GM12878 (cell line): ENCODE results near the gene RIMS1. TPM values are rescaled to one million over a fixed set of nuclear protein-coding genes. Genes with fewer than 3 reads are reported as not detected.

Source experiments
- ATAC-seq: fragments of 200-7000 bp; cut with Tn5 transposase; 3 replicates; pipeline ENCODE4 v1.9.1; 2020; ENCODE audit warnings: mild to moderate bottlenecking, moderate library complexity
- BruUV-seq: library from RNA; stranded (reverse); fragments of 400-500 nt; replicated peaks from 2 replicates; lab custom pipeline; 2021; lab: Mats Ljungman, UMichigan
- CTCF ChIA-PET: fragments of 300-600 bp; sonication (Branson Sonifier 250); formaldehyde crosslinking; extraction: SDS; loops from one replicate; lab custom pipeline; 2021; ENCODE audit warnings: inconsistent platforms; lab: Yijun Ruan, JAX
- POLR2A ChIA-PET: fragments of 350-600 bp; formaldehyde crosslinking; extraction: SDS; loops from one replicate; lab custom pipeline; 2021; ENCODE audit warnings: inconsistent platforms; lab: Charles Lee
- RAD21 ChIA-PET: fragments of 300-600 bp; sonication (Branson Sonifier 250); formaldehyde crosslinking; loops from one replicate; lab custom pipeline; 2023; ENCODE audit warnings: antibody characterized with exemption; ENCODE audit not compliant: unreplicated experiment; lab: Charles Lee
- SMC1A ChIA-PET: fragments of 300-600 bp; sonication (Branson Sonifier 250); formaldehyde crosslinking; loops from one replicate; lab custom pipeline; 2023; ENCODE audit not compliant: unreplicated experiment, uncharacterized antibody; lab: Charles Lee
- DNase-seq: peaks from one replicate; pipeline ENCODE4 v3.0.0-alpha.2; 2011; ENCODE audit warnings: low read depth, low spot score
- FAIRE-seq: peaks from 3 replicates; lab custom pipeline; 2011; peaks lifted over from hg19 to GRCh38; lab: Jason Lieb, UNC
- H2AFZ ChIP-seq: 2 replicates; pipeline ENCODE4 v1.6.0; 2011; ENCODE audit warnings: low read depth, low read length, control low read depth; ENCODE audit not compliant: control insufficient read depth
- H3K27ac ChIP-seq: 2 replicates; pipeline ENCODE4 v1.5.1; 2011; ENCODE audit warnings: control low read depth; ENCODE audit not compliant: control insufficient read depth, insufficient read depth
- H3K27me3 ChIP-seq, 2 experiments: replicated peaks in 1 of 2; 2 replicates each; pipeline versions ENCODE4 v1.6.0 to v1.6.1; 2011; ENCODE audit warnings: low read length in 1 of 2; ENCODE audit not compliant: control insufficient read depth in 2 of 2, insufficient read depth in 2 of 2
- H3K36me3 ChIP-seq, 2 experiments: 2 replicates each; pipeline ENCODE4 v1.5.1; 2011; ENCODE audit warnings: low read length in 1 of 2; ENCODE audit not compliant: control insufficient read depth in 2 of 2, insufficient read depth in 2 of 2
- H3K4me1 ChIP-seq: 2 replicates; pipeline ENCODE4 v1.6.1; 2011; ENCODE audit warnings: mild to moderate bottlenecking, low read length, moderate library complexity, mixed read lengths; ENCODE audit not compliant: control insufficient read depth, insufficient read depth
- H3K4me2 ChIP-seq: 2 replicates; pipeline ENCODE4 v1.6.0; 2011; ENCODE audit warnings: control low read depth; ENCODE audit not compliant: control insufficient read depth, insufficient read depth
- H3K4me3 ChIP-seq: fragments of 200-600 bp; sonication (generic); 2 replicates; pipeline ENCODE4 v1.5.1; 2016
- H3K79me2 ChIP-seq: 2 replicates; pipeline ENCODE4 v1.6.0; 2011; ENCODE audit warnings: low read length; ENCODE audit not compliant: control insufficient read depth, insufficient read depth
- H3K9ac ChIP-seq: 2 replicates; pipeline ENCODE4 v1.8.0; 2011; ENCODE audit warnings: low read length, control low read depth, mixed read lengths; ENCODE audit not compliant: control insufficient read depth, insufficient read depth
- H3K9me3 ChIP-seq: replicated peaks from 3 replicates; pipeline ENCODE4 v1.5.1; 2011; ENCODE audit warnings: mild to moderate bottlenecking, low read length; ENCODE audit not compliant: control insufficient read depth, insufficient read depth
- H4K20me1 ChIP-seq: 2 replicates; pipeline ENCODE4 v1.6.0; 2011; ENCODE audit not compliant: control insufficient read depth, insufficient read depth
- CBFB ChIP-seq: IDR thresholded peaks from 2 replicates; pipeline ENCODE4 v1.6.1; 2016; ENCODE audit warnings: antibody characterized with exemption, low read depth
- CREM ChIP-seq: IDR thresholded peaks from 2 replicates; pipeline ENCODE4 v1.6.1; 2014; ENCODE audit warnings: antibody characterized with exemption, low read depth
- HCFC1 ChIP-seq: fragments of 150-350 bp; IDR thresholded peaks from 2 replicates; pipeline ENCODE4 v1.6.1; 2014; ENCODE audit warnings: low read length
- MEF2B ChIP-seq: fragments of 450-650 bp; IDR thresholded peaks from 2 replicates; pipeline ENCODE4 v1.6.1; 2018; ENCODE audit warnings: mild to moderate bottlenecking, moderate library complexity; ENCODE audit not compliant: partially characterized antibody, poor library complexity, severe bottlenecking
- NFXL1 ChIP-seq: fragments of 450-650 bp; IDR thresholded peaks from 2 replicates; pipeline ENCODE4 v1.6.1; 2017; ENCODE audit warnings: antibody characterized with exemption, mild to moderate bottlenecking, borderline replicate concordance
- NR2C2 ChIP-seq: IDR thresholded peaks from 2 replicates; pipeline ENCODE4 v1.6.1; 2011; ENCODE audit warnings: borderline replicate concordance, low read depth; ENCODE audit not compliant: control insufficient read depth, insufficient read length
- NR2F1 ChIP-seq: fragments of 450-650 bp; conservative IDR thresholded peaks from 2 replicates; pipeline ENCODE4 v1.6.1; 2017; ENCODE audit warnings: mild to moderate bottlenecking
- RCOR1 ChIP-seq: conservative IDR thresholded peaks from 2 replicates; pipeline ENCODE4 v1.6.1; 2012; ENCODE audit warnings: low read depth, low read length, improper control_type of control experiment
- RUNX3 ChIP-seq: IDR thresholded peaks from 2 replicates; pipeline ENCODE4 v1.6.1; 2012; ENCODE audit warnings: low read length, inconsistent platforms
- SMAD1 ChIP-seq: fragments of 450-650 bp; IDR thresholded peaks from 2 replicates; pipeline ENCODE4 v1.6.1; 2018; ENCODE audit warnings: mild to moderate bottlenecking, low read depth; ENCODE audit not compliant: partially characterized antibody
- TCF12 ChIP-seq: IDR thresholded peaks from 2 replicates; pipeline ENCODE4 v1.6.1; 2011; ENCODE audit warnings: low read depth, mild to moderate bottlenecking, low read length
- ZZZ3 ChIP-seq: IDR thresholded peaks from 2 replicates; pipeline ENCODE4 v1.6.1; 2011; ENCODE audit warnings: low read depth; ENCODE audit not compliant: control insufficient read depth, insufficient read length
- WGBS: methylation state at CpG from one replicate; pipeline ENCODE4 v1.1.6; 2016; ENCODE audit warnings: low lambda C conversion rate; ENCODE audit not compliant: insufficient replicate concordance, insufficient coverage; ENCODE audit errors: missing lambda C conversion rate; 5-methylcytosine and 5-hydroxymethylcytosine counted together
- in situ Hi-C: fragments of 300-500 bp; cut with MboI; formaldehyde crosslinking; loops from 9 replicates; pipeline ENCODE4 v1.14.3; 2018; ENCODE audit warnings: mixed read lengths
- intact Hi-C: fragments of 100-400 bp; cut with micrococcal nuclease; formaldehyde crosslinking; loops from one replicate; pipeline ENCODE4 v1.14.2; 2022; ENCODE audit not compliant: unreplicated experiment
- polyA plus RNA-seq, 11 experiments: library from polyadenylated mRNA; depleted of rRNA in 4 of 11; unstranded in 6 of 11; stranded (reverse) in 5 of 11; fragments of >200 nt; fragmentation: Nextera tagmentation in 4 of 11; fragmentation: Illumina TruSeq in 1 of 11; extraction: Ambion mirVana in 4 of 11; extraction: Trizol in 1 of 11; gene quantifications; 1 replicate in 1 of 11; 2 replicates in 10 of 11; pipeline versions ENCODE4 v1.2.1 to v1.2.3, GENCODE V29; 2011 to 2016; ENCODE audit warnings: inconsistent platforms in 2 of 11, missing spikeins in 2 of 11, low read depth in 1 of 11
- total RNA-seq, 4 experiments: library from RNA; depleted of rRNA in 3 of 4; stranded (reverse); fragments of >200 nt in 3 of 4; fragmentation: Illumina TruSeq in 1 of 4; extraction: Trizol in 1 of 4; gene quantifications; 2 replicates each; pipeline versions ENCODE4 v1.2.1 to v1.2.3, GENCODE V29; 2013 to 2021
- TF ChIP-seq, protein P1 (sequence below): fragments of 450-650 bp; IDR thresholded peaks from 2 replicates; pipeline ENCODE4 v1.6.1; 2017; ENCODE audit warnings: borderline replicate concordance
- TF ChIP-seq, protein P2 (sequence below): IDR thresholded peaks from 2 replicates; pipeline ENCODE4 v1.6.1; 2012; ENCODE audit warnings: low read depth, low read length, improper control_type of control experiment

RIMS1 gene
- total and polyA plus RNA-seq, 10 of the 15 experiments (the other 5 are each of a cell fraction or from before 2014, with no cell fraction given), result 0.05 to 0.76 (median 0.23) TPM

DNA sequence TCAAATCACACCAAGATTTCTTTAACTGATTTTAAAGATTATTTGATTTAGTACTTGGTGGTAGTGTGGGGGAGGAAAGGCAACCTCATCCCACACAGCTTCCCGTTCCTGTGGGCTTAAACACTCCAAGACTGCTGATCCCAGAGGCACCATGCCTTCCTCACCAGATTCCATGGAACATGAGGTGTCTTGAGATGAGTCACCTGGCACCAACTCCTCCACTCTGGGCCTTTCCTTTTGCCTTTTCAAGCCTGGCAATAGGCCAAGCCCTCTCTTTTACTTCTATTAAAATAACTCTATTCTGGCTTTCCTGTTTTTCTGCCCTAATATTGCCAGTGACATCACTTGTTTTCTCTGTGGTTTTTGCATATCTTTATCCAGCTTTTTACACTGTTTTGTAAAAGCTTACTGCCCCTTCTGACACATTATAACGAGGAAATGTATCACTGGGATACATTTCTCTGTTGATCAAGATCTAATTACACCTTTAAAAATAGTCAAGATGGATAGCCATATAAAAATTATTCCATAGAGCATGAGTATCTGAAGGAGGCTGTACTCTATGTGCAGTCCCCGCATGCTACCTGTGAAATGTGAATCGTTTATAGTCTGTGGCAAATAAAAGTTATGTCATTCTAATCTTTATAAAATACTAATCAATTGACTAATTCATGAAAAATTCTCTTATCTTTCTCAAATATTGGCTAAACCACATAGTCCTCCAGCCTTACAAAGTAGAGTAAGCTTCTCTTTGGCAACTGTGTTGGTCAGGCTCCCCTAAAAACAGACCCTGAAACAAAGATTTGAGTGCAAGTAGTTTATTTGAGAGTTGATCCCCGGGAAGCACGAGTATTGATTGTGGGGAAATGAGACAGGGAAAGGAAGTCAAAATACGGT, 477.7 kb downstream of the RIMS1 start:
- no peaks in the 10 kb centered on the region for H3K36me3 ChIP-seq
- H3K4me3 ChIP-seq, result no peak overlapping the region
- no peak overlapping the region for H3K9ac ChIP-seq
- ChIA-PET CTCF (no interaction called here), SMC1A (no interaction called here), POLR2A (interaction anchor here (0.6 kb wide), 1 partner anchor 30 kb away, joined by 3 read pairs; no protein-coding TSS in a partner anchor), RAD21 (no interaction called here)
- ATAC-seq, result no peak
- no peak overlapping the region for H3K27ac ChIP-seq
- H4K20me1 ChIP-seq, result no peaks in the 10 kb centered on the region
- no peak for DNase-seq
- intact Hi-C loops (no loop called here), in situ Hi-C loops (no loop called here)
- no peaks in the 10 kb centered on the region for H3K79me2 ChIP-seq
- H3K4me1 ChIP-seq, result no peaks in the 10 kb centered on the region
- no peak overlapping the region for H2AFZ ChIP-seq
- no peak for FAIRE-seq
- TF ChIP-seq NR2C2 (no peak), RCOR1 (no peak), SMAD1 (no peak)
- H3K27me3 ChIP-seq, result 0 out of 4 replicates have a peak, but pooled peaks cover 0 to 2% of the 10 kb centered on the region in 2 experiments
- 39% methylated on average over 7 of the region's 7 CpGs for WGBS
- no TSS peak for BruUV-seq
- no peaks in the 10 kb centered on the region for H3K9me3 ChIP-seq
- no peak overlapping the region for H3K4me2 ChIP-seq

DNA sequence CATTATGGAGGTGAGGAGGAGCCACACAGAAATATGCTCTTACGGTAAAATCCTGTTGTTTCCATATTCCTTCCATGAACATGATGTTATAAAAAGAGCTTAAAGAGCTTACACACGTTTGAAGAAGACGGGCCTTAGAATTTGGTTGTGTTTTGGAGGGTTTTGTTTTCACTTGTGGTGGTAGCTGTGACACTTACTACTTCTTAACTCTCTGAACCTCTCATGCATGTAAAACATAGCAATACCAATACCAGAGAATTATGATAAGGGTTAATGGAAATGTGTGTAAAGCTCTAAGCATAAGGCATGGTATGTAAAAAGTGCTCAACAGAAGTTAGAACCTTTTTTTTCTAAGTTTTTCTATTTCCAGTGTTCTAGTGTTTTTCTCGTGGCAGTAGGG, 479.4 kb downstream of the RIMS1 start:
- Histone ChIP-seq H3K4me2 (no peak overlapping the region), H3K9ac (no peak overlapping the region), H3K9me3 (no peaks in the 10 kb centered on the region), H3K36me3 (no peaks in the 10 kb centered on the region), H3K79me2 (no peaks in the 10 kb centered on the region), H3K4me1 (no peaks in the 10 kb centered on the region), H4K20me1 (no peaks in the 10 kb centered on the region), H3K27ac (no peak overlapping the region), H3K27me3 (0 out of 4 replicates have a peak, but pooled peaks cover 0 to 4% of the 10 kb centered on the region in 2 experiments), H2AFZ (no peak overlapping the region), H3K4me3 (no peak overlapping the region)
- ChIA-PET POLR2A (no interaction called here), RAD21 (interaction anchor here (0.6 kb wide), 1 partner anchor 863 kb away, joined by 10 read pairs; no protein-coding TSS in a partner anchor), CTCF (no interaction called here), SMC1A (interaction anchor here (2.0 kb wide), 1 partner anchor 9 kb away, joined by 6 read pairs; no protein-coding TSS in a partner anchor)
- ATAC-seq (no peak; the same call in 2 of the 3 replicates), DNase-seq (no peak), FAIRE-seq (no peak)
- BruUV-seq, result no TSS peak
- WGBS, result 41% methylated on average over 4 of the region's 4 CpGs
- intact Hi-C loops, result no loop called here
- in situ Hi-C loops, result no loop called here
- TF ChIP-seq CREM (no peak), MEF2B (no peak), NFXL1 (no peak), CBFB (no peak), NR2F1 (no peak), ZZZ3 (no peak), RUNX3 (no peak), TCF12 (no peak), HCFC1 (no peak)
- TF ChIP-seq, protein P1, sequence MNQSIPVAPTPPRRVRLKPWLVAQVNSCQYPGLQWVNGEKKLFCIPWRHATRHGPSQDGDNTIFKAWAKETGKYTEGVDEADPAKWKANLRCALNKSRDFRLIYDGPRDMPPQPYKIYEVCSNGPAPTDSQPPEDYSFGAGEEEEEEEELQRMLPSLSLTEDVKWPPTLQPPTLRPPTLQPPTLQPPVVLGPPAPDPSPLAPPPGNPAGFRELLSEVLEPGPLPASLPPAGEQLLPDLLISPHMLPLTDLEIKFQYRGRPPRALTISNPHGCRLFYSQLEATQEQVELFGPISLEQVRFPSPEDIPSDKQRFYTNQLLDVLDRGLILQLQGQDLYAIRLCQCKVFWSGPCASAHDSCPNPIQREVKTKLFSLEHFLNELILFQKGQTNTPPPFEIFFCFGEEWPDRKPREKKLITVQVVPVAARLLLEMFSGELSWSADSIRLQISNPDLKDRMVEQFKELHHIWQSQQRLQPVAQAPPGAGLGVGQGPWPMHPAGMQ, result no peak
- TF ChIP-seq, protein P2, sequence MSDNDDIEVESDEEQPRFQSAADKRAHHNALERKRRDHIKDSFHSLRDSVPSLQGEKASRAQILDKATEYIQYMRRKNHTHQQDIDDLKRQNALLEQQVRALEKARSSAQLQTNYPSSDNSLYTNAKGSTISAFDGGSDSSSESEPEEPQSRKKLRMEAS, result no peak
